ENCODE data around the gene PAPPA. TPM values are rescaled to one million over a fixed set of nuclear protein-coding genes. Genes with fewer than 3 reads are reported as not detected.

Gene PAPPA
- total and polyA plus RNA-seq, 2 of the 8 experiments (the other 6 are each of a cell fraction or from before 2014, with no cell fraction given), result 0.18 to 0.63 TPM

DNA sequence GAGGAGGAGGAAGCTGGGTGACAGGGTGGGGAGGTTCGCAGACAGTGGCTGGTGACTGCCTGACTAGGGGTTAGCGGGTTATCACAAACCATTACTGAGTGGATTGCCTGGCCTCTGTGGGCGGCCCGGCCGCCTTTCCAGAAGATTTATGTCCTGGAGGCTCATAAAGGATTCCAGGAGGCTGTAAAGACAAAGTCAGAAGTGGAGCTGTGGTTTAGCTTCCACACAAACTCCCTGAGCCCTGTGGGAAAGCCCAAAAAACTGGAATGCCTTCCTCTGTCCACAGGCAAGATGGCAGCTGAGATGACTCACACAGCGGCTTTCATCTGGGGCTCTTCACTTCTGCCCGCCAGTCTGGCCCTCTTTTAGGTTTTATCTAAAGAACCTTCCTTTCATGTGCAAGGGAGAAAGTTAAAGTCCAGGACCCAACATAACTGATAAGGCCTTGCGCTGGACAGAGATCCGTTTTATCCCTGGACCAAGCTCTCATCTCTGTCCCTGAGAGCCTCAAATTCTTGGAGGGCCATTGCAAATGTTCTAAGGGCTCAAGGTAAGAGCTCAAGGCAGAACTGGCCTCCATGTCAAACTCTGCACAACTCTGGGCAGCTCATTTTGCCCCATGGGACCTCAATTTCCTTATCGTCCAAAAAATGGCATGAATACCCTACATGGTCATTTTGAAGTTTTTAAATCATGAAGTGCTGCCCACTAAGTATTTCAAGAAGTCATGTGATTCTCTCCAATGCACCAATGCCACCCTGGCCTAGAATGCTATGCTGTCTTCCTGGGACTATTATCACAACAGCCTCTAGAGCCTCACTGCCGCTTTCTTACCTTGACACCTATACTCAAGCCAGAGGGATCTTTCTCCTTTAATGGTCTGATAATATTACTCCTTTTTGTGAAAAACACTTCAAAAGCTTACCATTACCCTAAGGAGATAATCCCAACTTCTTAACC, 284.1 kb downstream of the PAPPA start:
- CTCF ChIA-PET (ENCODE audit: partially characterized antibody), result interaction anchor here (1.5 kb wide), 1 partner anchor 152 kb away, joined by 3 read pairs; no protein-coding TSS in a partner anchor
- POLR2A ChIA-PET (ENCODE audit: partially characterized antibody), result no interaction called here
- Histone ChIP-seq H3K4me2 (ENCODE audit: insufficient read depth in 1 of 2, low read depth in 2 of 2, low read length in 2 of 2) (no peak overlapping the region), H4K8ac (ENCODE audit: extremely low read depth, insufficient read depth, low read length) (no peak overlapping the region), H3K27ac (ENCODE audit: low read depth, low read length) (no peak overlapping the region), H2AK5ac (ENCODE audit: low read depth, low read length) (no peak overlapping the region), H3K23ac (ENCODE audit: insufficient read length) (no peak overlapping the region), H3K27me3 (replicated peaks in 1 of 4; ENCODE audit: control insufficient read depth in 3 of 4, extremely low read depth in 1 of 4, insufficient read depth in 3 of 4, low read length in 3 of 4) (no peaks in the 10 kb centered on the region), H3K9me3 (ENCODE audit: insufficient read depth in 2 of 2, low read depth in 1 of 2, low read length in 1 of 2) (no peaks in the 10 kb centered on the region), H2BK5ac (ENCODE audit: low read depth, low read length) (no peak overlapping the region), H4K91ac (replicated peaks; ENCODE audit: insufficient read length, low read length) (no peak overlapping the region), H3K56ac (replicated peaks; ENCODE audit: insufficient read length, low read depth, low read length) (no peak overlapping the region), H4K5ac (ENCODE audit: insufficient read length, low read depth, low read length) (no peak overlapping the region), H2AFZ (ENCODE audit: low read length) (no peak overlapping the region), H3K79me1 (ENCODE audit: low read depth, low read length) (no peaks in the 10 kb centered on the region), H2BK12ac (ENCODE audit: low read depth, low read length) (no peak overlapping the region), H3K36me3 (ENCODE audit: control insufficient read depth in 2 of 4, insufficient read depth in 4 of 4, low read length in 3 of 4) (no peaks in the 10 kb centered on the region; a peak in 1 of 8 replicates), H3K23me2 (ENCODE audit: low read depth, low read length) (no peaks in the 10 kb centered on the region; the same call in none of the 2 replicates), H3K4me3 (ENCODE audit: extremely low read depth in 1 of 4, insufficient read depth in 2 of 4, low read depth in 3 of 4, low read length in 4 of 4) (no peak overlapping the region), H3K4me1 (replicated peaks in 1 of 4; ENCODE audit: control insufficient read depth in 3 of 4, insufficient read depth in 4 of 4, low read length in 3 of 4) (no peaks in the 10 kb centered on the region), H3K4ac (replicated peaks; ENCODE audit: insufficient read length, low read depth, low read length) (no peak overlapping the region), H3K18ac (ENCODE audit: extremely low read depth, low read length) (no peak overlapping the region), H4K20me1 (replicated peaks in 1 of 2; ENCODE audit: control insufficient read depth in 1 of 2, insufficient read depth in 2 of 2, low read length in 2 of 2) (no peaks in the 10 kb centered on the region), H3K14ac (ENCODE audit: insufficient read length) (no peak overlapping the region), H2BK120ac (replicated peaks; ENCODE audit: low read depth, low read length) (no peak overlapping the region), H3K9ac (replicated peaks in 1 of 4; ENCODE audit: extremely low read depth in 1 of 4, low read depth in 3 of 4, low read length in 3 of 4) (no peak overlapping the region), H3K79me2 (ENCODE audit: control insufficient read depth in 1 of 2, insufficient read depth in 2 of 2, low read length in 2 of 2) (no peaks in the 10 kb centered on the region), H2BK15ac (ENCODE audit: low read length) (no peak overlapping the region), H2BK20ac (ENCODE audit: low read length) (no peak overlapping the region)
- no peak for DNase-seq (ENCODE audit: low read depth in 1 of 2, low spot score in 2 of 2)
- TF ChIP-seq NANOG (IDR thresholded peaks at IDR 0.05; ENCODE audit: insufficient read depth, low read depth, low read length, poor library complexity, severe bottlenecking) (no peak), CHD1 (IDR thresholded peaks at IDR 0.05; ENCODE audit: low read depth, low read length) (no peak), PHF8 (conservative IDR thresholded peaks at IDR 0.05; ENCODE audit: low read depth, low read length) (no peak), SP2 (IDR thresholded peaks at IDR 0.05; ENCODE audit: low read length) (no peak), POLR2A (IDR thresholded peaks at IDR 0.05; ENCODE audit: control extremely low read depth in 1 of 2, low read depth in 2 of 2, low read length in 2 of 2) (no peak), EP300 (IDR thresholded peaks at IDR 0.05; ENCODE audit: borderline replicate concordance in 1 of 2, low read depth in 2 of 2, low read length in 2 of 2) (no peak)
- 81% methylated on average over 10 of the region's 11 CpGs; no CpG with 5 or more reads in 1 of the 2 experiments for WGBS, 2 experiments (ENCODE audit: extremely low coverage in 1 of 2, insufficient coverage in 1 of 2, insufficient read length in 1 of 2, insufficient replicate concordance in 2 of 2, low coverage in 1 of 2, low lambda C conversion rate in 2 of 2, missing lambda C conversion rate in 1 of 2)
- no peak for FAIRE-seq

All from H1 (cell line).